ENCODE results near the gene KRT74.

GRCh38 chr12:52517888-52518287 lies 55.8 kb downstream of the KRT74 start:
- no peak for TF ChIP-seq POLR2A (IDR thresholded peaks at IDR 0.05)
- TF ChIP-seq POLR2AphosphoS5 (IDR thresholded peaks at IDR 0.05): no peak
